Neural crest cell (in vitro differentiated cells): ENCODE results near the gene MAP4K3. TPM values are rescaled to one million over a fixed set of nuclear protein-coding genes. Genes with fewer than 3 reads are reported as not detected.
A peak's percentile ranks its signal among the peaks of the same experiment; 100 is the strongest.

Experiments
- DNase-seq: peaks from one replicate; pipeline ENCODE4 v3.0.0; 2021; ENCODE audit warnings: low read depth, mixed read lengths, low spot score
- H3K27ac Mint-ChIP-seq: one replicate; pipeline ENCODE4 v1.8.0; 2021; ENCODE audit warnings: mild to moderate bottlenecking, mixed read lengths; ENCODE audit not compliant: unreplicated experiment
- H3K27me3 Mint-ChIP-seq: 2 replicates; pipeline ENCODE4 v1.8.0; 2021; ENCODE audit warnings: low read depth, mild to moderate bottlenecking, mixed read lengths
- H3K36me3 Mint-ChIP-seq: 2 replicates; pipeline ENCODE4 v1.8.0; 2021; ENCODE audit warnings: low read depth, mild to moderate bottlenecking, mixed read lengths
- H3K4me1 Mint-ChIP-seq: 2 replicates; pipeline ENCODE4 v1.8.0; 2021; ENCODE audit warnings: mixed read lengths
- H3K4me3 Mint-ChIP-seq: one replicate; pipeline ENCODE4 v1.8.0; 2021; ENCODE audit warnings: mild to moderate bottlenecking, mixed read lengths
- H3K9me3 Mint-ChIP-seq: 2 replicates; pipeline ENCODE4 v1.8.0; 2021; ENCODE audit warnings: mixed read lengths
- total RNA-seq: library from RNA; stranded (reverse); gene quantifications from 2 replicates; pipeline ENCODE4 v1.2.1, GENCODE V29; 2021
- TF ChIP-seq, protein P1 (sequence below): fragments of 200-600 bp; sonication (generic); conservative IDR thresholded peaks from 2 replicates; pipeline ENCODE4 v1.5.0; 2021; ENCODE audit warnings: antibody characterized with exemption, mild to moderate bottlenecking

Gene MAP4K3
- total RNA-seq, 1 donor from 2014 or later = 37.1 TPM

GRCh38 chr2:39481611-39482010, 44.5 kb upstream of the MAP4K3 start:
- H3K4me1 Mint-ChIP-seq = peaks cover 7% of the 10 kb centered on the region

GRCh38 chr2:39479696-39480095, 42.6 kb upstream of the MAP4K3 start:
- Mint-ChIP-seq H3K4me1 (no peaks in the 10 kb centered on the region), H3K9me3 (no peaks in the 10 kb centered on the region), H3K27ac (no peak overlapping the region), H3K36me3 (peaks cover 12% of the 10 kb centered on the region), H3K27me3 (no peaks in the 10 kb centered on the region), H3K4me3 (no peak overlapping the region)
- no peak for DNase-seq
- TF ChIP-seq, protein P1, sequence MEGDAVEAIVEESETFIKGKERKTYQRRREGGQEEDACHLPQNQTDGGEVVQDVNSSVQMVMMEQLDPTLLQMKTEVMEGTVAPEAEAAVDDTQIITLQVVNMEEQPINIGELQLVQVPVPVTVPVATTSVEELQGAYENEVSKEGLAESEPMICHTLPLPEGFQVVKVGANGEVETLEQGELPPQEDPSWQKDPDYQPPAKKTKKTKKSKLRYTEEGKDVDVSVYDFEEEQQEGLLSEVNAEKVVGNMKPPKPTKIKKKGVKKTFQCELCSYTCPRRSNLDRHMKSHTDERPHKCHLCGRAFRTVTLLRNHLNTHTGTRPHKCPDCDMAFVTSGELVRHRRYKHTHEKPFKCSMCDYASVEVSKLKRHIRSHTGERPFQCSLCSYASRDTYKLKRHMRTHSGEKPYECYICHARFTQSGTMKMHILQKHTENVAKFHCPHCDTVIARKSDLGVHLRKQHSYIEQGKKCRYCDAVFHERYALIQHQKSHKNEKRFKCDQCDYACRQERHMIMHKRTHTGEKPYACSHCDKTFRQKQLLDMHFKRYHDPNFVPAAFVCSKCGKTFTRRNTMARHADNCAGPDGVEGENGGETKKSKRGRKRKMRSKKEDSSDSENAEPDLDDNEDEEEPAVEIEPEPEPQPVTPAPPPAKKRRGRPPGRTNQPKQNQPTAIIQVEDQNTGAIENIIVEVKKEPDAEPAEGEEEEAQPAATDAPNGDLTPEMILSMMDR = no peak

More at GRCh38 chr2:39481611-39482010, 44.5 kb upstream of the MAP4K3 start:
- H3K27me3 Mint-ChIP-seq = no peaks in the 10 kb centered on the region
- H3K9me3 Mint-ChIP-seq = no peaks in the 10 kb centered on the region
- DNase-seq = no peak
- no peak overlapping the region for H3K27ac Mint-ChIP-seq
- TF ChIP-seq, protein P1 = no peak
- no peak overlapping the region for H3K4me3 Mint-ChIP-seq
- H3K36me3 Mint-ChIP-seq = peaks cover 12% of the 10 kb centered on the region

- TF ChIP-seq, protein P1 = no peak
- H3K36me3 Mint-ChIP-seq = peaks cover 12% of the 10 kb centered on the region
- no peaks in the 10 kb centered on the region for H3K27me3 Mint-ChIP-seq
- DNase-seq = no peak
- H3K9me3 Mint-ChIP-seq = no peaks in the 10 kb centered on the region
- H3K4me1 Mint-ChIP-seq = no peaks in the 10 kb centered on the region
- H3K27ac Mint-ChIP-seq = no peak overlapping the region
- H3K4me3 Mint-ChIP-seq = no peak overlapping the region
Observed at GRCh38 chr2:39479053-39479670, 42.1 kb upstream of the MAP4K3 start.

DNA sequence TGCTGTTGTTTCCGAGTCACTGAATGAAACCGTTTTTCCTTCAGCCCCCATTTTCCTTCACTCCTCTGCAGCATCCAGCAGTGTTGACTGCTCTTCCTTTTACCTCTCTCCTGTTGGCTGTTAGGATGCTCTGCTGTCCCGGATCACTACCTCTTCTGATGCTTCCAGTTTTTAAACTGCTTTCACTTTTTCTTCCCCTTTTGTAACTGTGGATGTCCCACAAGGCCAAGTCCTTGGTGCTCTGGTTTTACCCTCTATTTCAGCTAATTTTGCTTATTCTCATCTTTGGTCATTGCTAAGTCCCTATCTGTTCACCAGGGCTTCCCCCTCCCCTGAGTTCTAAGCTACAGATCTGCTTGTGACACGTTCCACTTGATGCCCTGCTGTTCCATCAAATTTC, 39.4 kb upstream of the MAP4K3 start:
- peaks cover under 1% of the 10 kb centered on the region for H3K4me1 Mint-ChIP-seq
- no peaks in the 10 kb centered on the region for H3K9me3 Mint-ChIP-seq
- TF ChIP-seq, protein P1 = no peak
- H3K27ac Mint-ChIP-seq = peak overlapping the region; percentile 63
- no peak for DNase-seq
- no peaks in the 10 kb centered on the region for H3K27me3 Mint-ChIP-seq
- H3K4me3 Mint-ChIP-seq = no peak overlapping the region
- peaks cover 12% of the 10 kb centered on the region for H3K36me3 Mint-ChIP-seq

DNA sequence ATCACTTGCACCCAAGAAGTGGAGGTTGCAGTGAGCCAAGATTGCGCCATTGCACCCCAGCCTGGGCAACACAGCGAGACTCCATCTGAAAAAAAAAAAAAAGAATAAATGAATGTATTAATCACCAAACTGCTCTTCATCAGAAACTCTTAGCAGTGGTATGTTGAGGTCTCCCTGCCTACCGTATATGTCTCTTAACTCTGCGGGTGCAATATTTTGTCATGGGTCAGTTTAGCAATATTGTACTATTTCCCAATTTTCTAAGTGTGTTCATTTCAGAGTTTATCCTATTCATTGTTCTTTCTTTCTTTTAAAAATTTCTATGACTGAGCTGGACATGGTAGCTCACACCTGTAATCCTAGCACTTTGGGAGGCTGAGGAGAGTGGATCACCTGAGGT, 37.9 kb upstream of the MAP4K3 start:
- Mint-ChIP-seq H3K36me3 (peaks cover 12% of the 10 kb centered on the region), H3K27ac (no peak overlapping the region), H3K4me1 (peaks cover 8% of the 10 kb centered on the region), H3K9me3 (no peaks in the 10 kb centered on the region), H3K27me3 (no peaks in the 10 kb centered on the region), H3K4me3 (no peak overlapping the region)
- no peak for DNase-seq
- TF ChIP-seq, protein P1 = no peak
